Adrenal gland (tissue), 5 donors: ENCODE data around the gene CEP83.

Experiments
- CTCF ChIP-seq, 6 experiments: fragments of 450-650 bp in 4 of 6; fragments of 200-600 bp in 2 of 6; sonication (generic) in 1 of 6; IDR thresholded peaks; 1 replicate in 5 of 6; 2 replicates in 1 of 6; pipeline versions ENCODE4 v1.5.1 to v1.8.0; 2016 to 2021; ENCODE audit warnings: antibody characterized with exemption in 6 of 6, mild to moderate bottlenecking in 2 of 6, moderate library complexity in 1 of 6
- POLR2A ChIP-seq, 2 donors: fragments of 450-650 bp; IDR thresholded peaks; one replicate each; pipeline ENCODE4 v1.6.1; 2017; ENCODE audit warnings: antibody characterized with exemption in 2 of 2, mild to moderate bottlenecking in 2 of 2, moderate library complexity in 1 of 2
- donor health status: DM: no; HTN: no; CAD: no.

- TF ChIP-seq CTCF (IDR thresholded peaks at IDR 0.05) (no peak), POLR2A (IDR thresholded peaks at IDR 0.05) (no peak)
Observed at GRCh38 chr12:94271351-94271750, 188.3 kb downstream of the CEP83 start.
